ENCODE results near the gene DRD1.

Gene DRD1

DNA sequence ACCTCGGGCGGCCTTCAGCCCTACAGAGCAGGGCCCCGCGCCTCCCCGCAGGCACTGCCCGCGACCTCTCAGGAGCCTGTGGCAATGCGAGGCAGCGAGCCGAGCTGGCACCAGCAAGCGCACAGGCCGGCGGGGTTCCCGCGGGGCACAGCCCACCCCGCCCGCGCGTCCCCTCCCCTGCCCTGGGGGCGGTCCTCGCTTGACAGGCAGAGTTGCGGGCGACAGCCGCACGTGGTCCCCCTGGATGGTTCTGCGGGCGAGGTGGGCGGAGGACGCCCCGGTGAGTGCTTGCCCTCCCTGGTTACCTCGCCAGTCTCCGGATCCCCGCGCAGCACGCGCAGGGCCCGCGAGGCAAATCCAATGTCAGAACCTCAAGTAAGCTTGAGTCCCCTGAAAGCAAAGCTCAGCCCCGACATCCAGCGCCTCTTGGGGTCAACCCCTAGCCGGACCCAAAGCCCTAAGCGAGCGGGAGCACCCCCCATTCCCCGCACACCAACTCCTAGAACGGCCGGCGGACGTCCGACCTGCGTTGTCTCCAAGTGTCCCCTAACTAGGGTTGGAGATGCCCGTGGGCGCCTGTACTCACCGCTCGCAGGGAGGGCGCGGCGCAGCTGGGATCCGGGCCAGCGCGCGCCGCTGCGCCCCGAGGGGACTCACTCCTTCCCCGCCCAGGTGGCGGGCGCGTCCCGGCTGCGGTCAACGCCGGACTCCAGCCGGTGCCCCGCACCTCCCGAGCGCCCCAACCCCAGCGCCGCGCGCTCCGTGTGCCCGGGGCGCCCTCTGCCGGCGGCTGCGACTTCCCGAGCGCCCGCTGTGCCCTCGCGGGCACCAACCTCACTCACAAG lies at the start of gene DRD1:
Gene DRD1, minus strand, starts transcription at position 123 of the 845 bp plus-strand sequence. CDS start 1,083 bp downstream, outside the sequence.
- peak; percentile 7 for DNase-seq

DNA sequence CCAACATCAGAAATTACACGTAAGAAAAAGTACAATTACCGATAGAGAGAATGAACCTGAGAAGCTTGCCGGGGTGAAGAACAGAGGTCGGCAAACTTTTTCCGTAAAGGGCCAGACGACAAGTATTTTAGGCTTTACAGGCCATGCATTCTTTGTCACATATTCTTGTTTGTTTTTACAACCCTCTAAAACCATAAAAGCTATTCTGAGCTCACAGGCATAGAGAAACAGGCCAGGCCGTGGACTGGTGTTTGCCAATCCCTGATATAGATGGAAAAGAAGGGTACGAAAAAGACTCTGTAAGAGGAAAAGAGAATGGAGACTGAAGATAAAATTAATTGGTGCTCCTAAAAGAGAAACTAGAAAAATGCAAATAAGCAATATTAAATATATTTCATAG lies 49.7 kb upstream of the DRD1 start:
- no peak for DNase-seq

DNA sequence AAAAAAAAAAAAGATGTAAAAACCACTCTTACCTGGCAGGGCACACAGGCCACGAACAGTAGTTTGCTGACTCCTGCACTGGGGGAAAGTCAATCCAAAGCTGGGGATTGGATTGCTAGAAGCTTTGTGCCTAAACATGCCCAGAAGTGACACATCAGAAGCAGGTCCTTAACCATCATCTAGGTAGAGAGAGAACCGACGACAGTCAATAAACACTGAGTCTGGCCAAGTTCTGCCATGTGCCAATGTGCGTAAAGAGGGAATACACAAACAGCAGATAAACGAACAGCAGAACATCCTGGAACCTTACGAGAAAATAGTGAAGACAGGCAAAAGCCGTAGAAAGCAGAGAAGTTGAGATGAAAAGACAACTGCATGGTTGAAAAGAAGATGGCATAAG lies 49.3 kb upstream of the DRD1 start:
- no peak for DNase-seq

DNA sequence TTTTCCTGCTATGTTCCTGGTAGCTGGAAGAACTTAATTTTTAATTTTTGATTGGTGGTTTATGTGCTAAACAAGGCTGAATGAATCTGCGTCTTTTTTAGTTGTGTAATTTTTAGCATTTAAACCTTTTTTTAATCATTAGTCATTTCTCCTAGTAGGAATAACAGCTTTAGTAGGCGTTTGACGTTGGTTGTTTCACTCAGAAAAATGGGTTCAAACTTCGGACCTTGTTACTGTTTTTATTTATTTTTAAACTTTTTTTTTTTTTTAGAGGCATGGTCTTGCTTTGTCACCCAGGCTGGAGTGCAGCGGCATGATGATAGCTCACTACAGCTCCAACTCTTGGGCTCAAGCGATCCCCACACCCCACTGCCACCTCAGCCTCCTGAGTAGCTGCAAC lies 47.2 kb upstream of the DRD1 start:
- no peak for DNase-seq

DNA sequence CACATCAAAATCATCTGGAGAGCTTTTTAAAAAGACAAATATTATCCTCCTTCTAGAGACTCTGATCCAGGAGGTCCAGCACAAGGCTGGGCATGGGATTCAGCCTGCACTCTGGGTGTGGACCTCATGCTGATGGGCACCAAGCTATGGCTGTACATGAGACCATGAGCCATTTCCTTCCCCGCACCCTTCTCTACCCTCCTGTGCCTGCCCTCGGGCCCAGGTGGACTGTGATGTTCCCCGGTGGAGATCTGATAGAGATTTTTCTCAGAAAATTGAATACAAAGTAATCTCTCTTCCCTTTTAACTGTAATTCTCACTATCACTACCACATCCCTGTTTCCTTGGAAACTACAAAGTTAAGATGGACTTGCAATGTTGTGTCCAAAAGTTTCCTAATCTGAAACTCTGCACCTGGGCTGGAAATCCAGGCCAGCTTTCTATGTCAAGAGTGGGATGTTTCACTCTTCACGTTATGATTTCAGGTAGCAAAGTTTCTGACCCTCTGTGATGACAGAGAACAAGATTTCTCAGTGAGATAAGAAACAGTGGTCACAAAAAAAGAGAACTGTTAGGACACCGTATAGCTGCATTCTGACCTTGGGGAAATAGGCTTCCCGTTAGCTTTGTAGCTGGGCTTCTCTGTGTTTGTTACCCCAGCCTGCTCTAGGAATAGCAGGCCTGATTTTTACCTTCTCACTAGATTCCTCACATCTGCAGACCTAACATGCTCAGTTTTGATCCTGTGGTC lies 45.9 kb upstream of the DRD1 start:
- no peak for DNase-seq

DNA sequence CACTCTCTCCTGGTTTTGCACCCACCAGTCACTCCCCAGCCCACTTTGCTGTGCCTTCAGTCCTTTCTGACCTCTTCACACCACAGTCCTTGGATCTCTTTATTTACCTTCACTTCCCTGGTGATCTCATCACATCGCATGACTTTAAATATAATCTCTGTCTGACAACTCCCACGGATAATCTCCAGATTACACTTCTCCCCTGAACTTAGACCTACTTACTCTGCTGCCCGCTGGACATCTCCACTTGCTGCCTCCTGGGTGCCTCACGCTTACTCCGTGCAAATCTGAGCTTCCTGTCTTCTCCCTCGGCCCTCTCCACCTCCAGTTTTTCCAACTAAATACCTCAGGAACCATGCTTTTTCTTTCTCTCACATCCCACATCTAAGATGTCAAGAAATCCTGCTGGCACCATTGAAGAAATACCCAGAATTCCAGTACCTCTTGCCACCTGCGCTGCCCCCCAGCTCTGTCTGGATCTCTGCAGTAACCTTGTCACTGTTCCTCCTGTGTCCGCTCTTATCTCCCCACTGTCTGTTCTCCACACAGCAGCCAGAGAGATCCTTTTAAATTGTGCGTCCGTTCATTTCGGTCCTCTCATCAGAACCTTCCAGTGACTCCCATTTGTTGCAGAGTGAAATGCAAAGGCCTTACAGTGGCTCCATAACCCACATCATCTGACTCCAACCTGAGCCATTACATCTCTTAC lies 43.7 kb upstream of the DRD1 start:
- DNase-seq: no peak

DNA sequence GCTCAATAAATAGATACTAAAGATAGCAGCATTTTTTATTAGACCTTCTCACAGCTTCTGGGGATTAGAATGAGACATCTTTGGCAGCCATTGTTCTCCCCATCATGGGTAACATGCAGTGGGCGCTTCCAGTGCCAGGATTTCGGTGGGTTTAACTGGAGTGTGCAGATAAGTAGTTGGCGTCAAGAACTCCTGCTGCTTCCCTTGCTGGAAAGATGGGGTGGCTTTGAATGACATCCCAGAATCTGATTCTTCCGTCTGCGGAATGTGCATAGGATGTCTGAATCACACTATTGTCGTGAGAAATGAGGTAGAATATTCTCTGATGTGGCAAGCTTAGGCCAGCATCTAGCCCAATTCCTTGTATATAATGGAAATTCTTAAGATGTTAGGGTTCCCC lies 41.6 kb upstream of the DRD1 start:
- DNase-seq: no peak

DNA sequence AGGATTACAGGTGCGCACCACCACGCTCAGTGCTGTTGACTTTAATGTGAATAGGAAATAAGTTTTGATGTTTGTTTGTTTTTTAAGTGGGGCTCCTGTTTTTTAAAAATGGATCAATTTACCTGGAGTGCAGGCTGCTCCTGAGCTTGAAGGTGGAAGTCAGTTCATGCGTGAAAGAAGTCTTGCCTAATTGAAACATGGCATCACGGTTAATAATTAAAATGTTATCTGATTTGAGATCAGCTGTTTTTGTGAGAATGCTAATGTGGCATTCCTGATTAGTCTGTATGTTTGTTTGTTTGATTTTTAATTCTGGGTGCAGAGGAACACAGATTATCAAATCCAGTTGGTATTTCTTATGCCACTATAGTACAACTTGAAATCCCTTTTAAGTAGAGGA lies 40.8 kb upstream of the DRD1 start:
- no peak for DNase-seq

DNA sequence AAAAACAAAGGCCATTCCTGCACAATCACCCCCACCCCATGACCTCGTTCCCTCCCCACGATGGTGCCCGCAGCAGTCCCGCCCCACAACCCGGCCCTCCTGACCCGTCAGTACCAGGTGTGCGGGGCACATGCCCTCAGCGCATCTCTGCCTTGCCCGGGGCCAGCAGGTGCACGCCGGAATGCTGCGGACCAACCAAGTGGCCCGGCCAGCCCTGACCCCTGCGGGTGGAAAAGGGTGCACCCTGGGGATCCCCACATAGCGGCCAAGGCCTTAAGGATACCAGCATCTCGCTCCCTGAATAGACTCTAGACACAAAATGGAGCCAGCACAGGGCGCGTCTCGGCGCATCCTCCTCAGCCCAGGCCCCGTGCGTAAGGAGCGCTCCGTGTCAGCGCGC lies 40.3 kb upstream of the DRD1 start:
- no peak for DNase-seq

DNA sequence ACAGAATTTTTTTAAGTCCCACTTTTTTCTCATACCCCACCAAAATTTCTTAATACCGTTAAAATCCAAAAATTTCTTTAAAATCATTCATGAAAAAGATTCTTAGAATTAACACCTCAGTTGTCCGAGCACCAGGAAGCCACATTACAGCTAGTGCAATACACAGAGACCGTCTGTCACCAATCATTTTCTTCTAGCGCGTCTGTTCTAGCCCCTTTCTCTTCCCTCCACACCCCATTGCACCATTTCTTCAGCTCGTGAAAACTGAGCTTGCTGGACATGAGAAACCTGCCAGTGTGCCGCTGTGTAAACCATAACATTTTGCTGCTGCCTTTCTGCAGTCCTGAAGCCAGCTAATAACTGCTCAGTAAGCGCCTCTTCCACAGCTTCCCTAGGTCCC lies 39.4 kb upstream of the DRD1 start:
- no peak for DNase-seq

DNA sequence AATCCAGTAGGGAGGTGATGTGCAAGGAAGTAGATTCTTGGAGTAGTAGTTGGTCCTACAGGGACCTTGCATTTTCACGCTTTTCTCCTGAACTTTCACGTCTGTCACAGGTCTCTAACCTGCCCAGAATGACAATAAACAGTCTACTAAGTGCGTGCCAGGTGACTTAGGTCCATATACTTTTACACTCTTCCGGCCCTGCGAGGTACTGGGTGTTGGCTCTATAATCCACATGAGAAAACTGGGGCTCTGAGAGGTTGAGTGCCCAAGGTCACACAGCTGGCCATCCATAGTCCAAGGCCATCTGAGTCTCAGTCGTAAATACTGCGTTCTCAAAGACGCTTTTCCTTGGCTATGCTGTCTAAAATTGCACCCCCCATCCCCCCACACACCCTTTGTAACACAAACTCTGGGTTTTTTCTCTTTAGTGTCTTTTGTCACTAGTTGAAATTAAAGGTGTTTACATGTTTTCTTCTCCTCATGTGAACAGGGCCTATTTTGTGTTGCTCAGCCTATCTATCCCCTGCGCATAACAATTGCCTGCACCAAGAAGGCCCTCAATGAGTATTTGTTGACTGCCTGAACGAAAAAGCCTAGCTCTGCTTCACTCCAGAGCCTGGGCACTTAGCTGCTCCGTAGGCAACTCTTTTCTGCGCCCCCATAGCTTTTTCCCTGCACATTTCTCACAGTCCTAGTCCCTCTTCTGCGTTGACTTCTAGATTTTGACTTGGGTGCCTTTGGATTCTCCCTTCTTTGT lies 35.3 kb upstream of the DRD1 start:
- no peak for DNase-seq

DNA sequence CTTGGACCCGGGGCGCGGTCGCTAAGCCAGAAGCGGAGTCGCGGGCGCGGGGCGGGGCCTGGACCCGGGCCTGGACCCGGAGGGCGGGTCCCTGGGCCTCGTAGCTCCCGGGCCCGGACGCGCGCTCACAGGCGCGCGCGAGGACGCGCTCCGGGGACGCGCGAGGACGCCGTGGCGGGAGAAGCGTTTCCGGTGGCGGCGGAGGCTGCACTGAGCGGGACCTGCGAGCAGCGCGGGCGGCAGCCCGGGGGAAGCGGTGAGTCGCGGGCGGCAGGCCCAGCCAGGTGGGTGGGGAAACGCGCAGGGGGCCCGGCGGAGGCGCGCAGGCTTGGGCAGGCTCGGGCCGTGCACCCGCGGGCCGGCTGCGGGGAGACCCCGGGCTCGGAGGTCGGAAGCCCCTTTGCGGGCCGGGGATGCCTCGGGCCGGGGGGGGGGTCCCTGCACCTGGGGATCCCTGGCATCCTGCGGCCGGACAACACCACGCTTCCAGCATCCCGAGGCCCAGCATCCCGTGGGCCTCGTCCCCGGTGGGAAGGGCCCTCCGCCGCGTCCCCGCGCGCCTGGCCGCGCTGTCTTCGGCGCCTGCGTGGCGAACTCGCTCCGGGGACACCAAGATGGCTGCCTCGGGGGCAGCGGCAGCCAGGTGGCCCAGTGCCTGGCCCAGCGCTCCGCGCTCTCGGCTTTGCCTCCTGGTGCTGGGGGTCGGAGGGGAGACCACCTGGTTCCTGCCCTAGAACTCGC lies 34.6 kb upstream of the DRD1 start, which contains the start of gene SFXN1:
Gene SFXN1, plus strand, starts transcription at position 177 of the 741 bp plus-strand sequence. CDS start 13,544 bp downstream, outside the sequence.
- DNase-seq: peak; percentile 79

DNA sequence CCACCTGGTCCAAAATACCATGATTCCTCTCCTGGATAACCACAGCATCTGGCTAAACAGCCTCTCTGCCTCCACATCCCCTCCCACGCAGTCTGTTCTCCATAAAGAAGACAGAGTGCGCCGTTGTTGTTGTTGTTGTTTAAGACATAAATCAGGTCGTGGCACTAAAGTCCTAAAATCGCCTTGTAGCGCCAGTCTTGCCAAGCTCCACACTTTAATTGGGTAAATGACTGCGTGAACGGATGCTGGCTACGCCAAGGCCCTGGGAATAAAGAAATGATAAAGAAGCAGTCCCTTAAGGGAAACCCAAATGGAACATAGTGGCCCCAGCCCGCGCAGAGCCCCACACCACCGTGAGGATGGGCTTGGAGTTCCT lies 34.0 kb upstream of the DRD1 start:
- DNase-seq: no peak

DNA sequence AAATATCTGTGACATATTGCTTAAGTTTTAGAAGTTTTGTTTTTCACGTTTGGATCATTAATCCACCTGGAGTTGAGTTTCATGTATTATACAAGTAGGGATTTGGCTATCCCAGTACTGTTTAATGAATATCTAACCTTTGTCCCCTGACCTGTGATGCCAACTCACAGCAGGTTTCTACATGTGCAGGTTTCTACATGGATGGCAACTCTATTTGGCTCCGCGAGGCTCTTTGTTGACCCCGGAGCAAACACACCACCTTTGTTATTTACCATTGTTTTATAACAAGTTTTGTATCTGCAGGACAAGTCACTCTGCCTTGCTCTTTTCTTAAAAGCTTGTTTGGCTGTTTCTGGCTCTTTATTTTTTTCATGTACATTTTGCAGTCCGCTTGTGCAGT lies 33.5 kb upstream of the DRD1 start:
- DNase-seq: no peak

DNA sequence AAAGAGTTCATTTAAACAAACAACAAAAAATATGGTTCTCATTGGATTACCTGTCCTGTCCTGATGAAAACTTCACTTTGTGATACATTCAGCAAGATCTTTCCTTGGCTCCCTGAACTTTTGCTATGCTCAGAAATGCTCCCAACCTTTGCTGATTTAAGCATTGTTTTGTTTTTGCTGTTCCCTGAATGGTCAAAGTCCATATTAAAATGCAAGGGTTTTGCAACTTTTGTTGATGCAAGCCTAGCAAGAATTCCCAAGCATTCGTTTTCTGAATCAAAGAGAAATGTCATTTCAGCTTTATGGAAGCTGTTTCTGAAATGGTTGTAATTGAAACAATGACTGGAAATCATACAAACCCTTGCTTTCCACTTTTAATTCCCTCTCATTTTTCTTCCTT lies 31.3 kb upstream of the DRD1 start:
- DNase-seq: no peak

DNA sequence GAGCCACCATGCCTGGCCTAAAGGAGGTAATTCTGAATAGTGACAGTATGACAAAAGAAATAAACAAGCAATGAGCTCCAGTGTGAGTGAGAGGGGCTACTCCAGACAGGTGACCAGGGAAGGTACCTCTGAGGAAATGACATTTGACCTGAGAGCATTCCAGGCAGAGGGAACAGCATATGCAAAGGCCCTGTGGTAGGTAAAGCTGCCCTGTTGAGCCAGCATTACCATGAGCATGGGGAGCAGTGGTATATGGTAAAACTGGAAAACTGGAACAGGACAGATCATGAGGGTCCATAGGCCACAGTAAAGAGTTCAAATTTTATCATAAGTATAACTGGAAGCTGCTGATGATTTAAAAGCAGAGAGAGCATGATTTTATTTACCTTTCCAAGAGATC lies 28.4 kb upstream of the DRD1 start:
- DNase-seq: no peak

DNA sequence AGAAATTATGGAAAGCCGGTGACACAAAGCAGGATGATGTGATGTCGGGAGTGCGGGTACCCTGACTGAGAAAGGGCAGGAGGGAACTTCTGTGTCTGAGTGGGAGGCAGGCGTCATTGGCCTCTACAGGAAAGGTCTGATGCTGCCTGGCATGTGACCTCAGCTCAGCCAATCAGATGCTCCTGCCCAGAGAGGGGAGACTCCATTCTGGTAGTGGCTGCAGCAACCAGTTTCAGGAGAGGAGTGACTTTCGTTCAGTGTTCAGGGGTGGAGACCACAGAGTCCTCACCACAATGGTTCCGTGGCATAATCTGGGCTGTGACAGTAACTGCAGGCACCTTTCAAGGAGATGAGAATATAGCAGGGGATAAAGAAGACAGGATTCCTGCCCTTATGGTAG lies 27.6 kb upstream of the DRD1 start:
- no peak for DNase-seq

DNA sequence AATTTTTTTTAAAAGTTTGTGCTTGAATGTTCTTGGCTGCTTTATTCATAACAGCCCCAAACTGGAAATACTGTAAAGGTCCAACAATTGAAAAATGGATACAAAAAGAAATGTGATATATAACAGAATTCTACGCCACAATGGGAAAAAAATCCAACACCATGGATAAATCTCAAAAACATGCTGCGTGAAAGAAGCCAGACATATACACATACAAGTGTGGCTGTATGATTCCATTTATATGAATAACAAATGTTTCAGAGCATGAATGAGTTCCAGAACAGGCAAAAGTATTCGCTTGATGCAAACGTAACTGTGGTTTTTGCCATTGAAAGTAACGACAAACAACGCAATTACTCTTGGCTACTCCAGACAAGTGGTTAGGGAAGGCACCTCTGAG lies 27.2 kb upstream of the DRD1 start:
- DNase-seq: no peak

DNA sequence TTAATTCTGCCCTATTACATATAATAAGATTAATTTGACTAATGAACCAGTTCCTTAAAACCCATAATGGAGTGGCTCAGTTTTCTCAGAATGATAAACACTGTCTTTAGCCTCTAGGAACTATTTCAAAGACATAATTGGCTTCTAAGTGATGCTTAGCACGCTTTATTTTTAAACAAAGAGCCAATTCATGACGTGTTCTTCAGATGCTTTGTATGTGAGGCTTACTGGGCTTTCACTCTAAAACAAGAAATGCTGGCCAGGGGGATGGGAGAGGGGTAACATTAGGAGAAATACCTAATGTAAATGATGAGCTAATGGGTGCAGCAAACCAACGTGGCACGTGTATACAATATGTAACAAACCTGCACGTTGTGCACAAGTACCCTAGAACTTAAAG lies 26.8 kb upstream of the DRD1 start:
- DNase-seq: no peak

DNA sequence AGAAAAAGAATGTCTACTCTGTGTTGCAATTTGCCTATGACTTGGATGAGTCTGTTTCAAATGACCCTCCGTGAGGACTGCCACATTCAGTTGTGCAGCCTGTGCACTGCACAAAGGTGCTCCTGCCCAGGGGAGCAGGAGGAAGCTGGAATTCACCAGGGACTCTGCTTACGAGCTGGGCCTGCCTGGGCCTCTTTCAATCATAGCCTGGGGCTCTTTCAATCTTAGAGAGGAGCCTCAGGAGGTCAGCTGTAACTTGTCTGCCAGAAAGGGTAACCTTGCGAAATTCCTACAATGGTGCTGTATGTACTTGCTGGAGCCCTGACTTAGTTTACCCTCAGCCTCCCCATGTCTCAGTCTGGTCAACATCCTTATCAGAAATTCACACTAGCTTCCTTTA lies 25.9 kb upstream of the DRD1 start:
- DNase-seq: no peak

DNA sequence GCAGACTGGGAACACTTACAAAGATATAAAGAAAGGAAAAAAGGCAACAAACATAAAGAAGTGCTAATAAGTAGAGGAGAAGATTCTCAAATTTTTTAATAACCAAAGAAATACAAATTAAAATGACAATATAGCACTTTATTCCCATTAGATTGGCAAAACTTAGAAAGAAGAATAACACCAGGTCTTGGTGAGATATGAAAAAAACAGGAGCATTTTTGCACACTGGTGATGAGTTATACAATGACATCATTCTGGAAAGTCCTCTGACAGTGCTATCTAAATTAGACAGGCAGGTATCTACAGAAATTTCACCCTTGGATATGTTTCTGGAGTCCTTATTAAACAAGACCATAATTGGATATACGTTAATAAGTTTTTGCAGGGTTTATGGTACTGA lies 24.9 kb upstream of the DRD1 start:
- DNase-seq: no peak

DNA sequence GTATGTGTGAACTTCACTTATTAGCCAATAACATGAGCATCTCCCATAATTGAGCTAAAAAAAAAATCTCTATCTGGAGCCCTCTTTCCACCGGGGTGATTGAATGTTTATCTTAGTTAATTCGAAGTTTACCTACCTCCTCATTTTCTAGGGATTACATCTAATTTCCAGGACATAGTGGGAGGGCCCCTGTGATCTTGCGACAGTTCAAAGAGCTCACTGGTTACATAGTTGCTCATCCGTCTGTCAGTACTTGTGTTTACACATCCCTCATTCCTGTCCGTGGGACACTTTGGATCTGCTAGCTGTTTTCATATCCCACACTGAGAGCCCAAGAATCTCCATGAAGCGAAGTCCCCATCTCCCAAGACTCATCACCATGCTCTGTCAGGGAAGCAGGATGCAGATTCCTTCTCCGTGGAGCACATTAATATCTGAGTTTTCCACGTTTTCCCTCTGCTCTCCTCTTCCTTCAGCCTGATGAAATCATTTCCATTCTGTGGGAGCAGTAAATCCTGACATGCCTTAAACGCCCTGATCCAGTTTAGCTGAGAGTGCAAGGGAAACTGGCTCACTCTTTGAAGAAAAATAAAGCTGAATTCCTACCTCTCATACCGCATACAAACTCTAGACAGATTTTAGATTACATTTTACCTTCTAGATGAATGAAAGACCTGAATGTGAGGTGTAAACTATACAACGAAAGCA lies 24.2 kb upstream of the DRD1 start:
- no peak for DNase-seq
